GM18520 (cell line): Measurements from ENCODE around the gene KLRC2.
"Not testable (repeated sequence)": the region's sequence is repeated elsewhere in the genome, so short reads cannot be mapped to it uniquely, and the experiment has no call there.

ENCODE experiments used
- ATAC-seq: cut with Tn5 transposase; IDR thresholded peaks from one replicate; pipeline ENCODE4 v1.9.1; 2021; ENCODE audit not compliant: unreplicated experiment

Gene KLRC2

GRCh38 chr12:10435816-10436215 lies at the start of gene KLRC2:
TSS of gene KLRC2 (minus strand) at chr12:10436010. CDS start at chr12:10435986, 24 bp downstream.
- ATAC-seq, result not testable (repeated sequence)

GRCh38 chr12:10481901-10482300 lies 46.1 kb upstream of the KLRC2 start:
- not testable (repeated sequence) for ATAC-seq

DNA sequence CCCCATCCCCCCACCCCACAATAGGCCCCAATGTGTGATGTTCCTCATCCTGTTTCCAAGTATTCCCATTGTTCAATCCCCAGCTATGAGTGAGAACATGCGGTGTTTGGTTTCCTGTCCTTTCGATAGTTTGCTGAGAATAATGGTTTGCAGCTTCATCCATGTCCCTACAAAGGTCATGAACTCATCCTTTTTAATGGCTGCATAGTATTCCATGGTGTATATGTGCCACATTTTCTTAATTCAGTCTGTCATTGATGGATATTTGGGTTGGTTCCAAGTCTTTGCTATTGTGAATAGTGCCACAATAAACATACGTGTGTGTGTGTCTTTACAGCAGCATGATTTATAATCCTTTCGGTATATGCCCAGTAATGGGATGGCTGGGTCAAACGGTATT lies 37.0 kb upstream of the KLRC2 start:
- ATAC-seq, result not testable (repeated sequence)

GRCh38 chr12:10469701-10470100 lies 33.9 kb upstream of the KLRC2 start:
- no peak for ATAC-seq

DNA sequence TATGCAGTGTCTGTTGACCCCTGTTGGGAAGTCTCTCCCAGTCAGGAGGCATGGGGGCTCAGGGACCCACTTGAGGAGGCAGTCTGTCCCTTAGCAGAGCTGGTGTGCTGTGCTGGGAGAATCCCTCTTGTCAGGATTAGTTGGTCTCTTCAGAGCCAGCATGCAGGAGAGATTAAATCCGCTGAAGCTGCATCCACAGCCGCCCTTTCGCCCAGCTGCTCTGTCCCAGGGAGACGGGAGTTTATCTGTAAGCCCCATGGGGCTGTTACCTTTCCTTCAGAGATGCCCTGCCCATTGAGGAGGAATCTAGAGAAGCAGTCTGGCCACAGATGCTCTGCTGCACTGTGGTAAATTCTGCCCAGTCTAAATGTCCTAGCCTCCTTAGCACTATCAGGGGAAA lies 30.5 kb upstream of the KLRC2 start:
- no peak for ATAC-seq

DNA sequence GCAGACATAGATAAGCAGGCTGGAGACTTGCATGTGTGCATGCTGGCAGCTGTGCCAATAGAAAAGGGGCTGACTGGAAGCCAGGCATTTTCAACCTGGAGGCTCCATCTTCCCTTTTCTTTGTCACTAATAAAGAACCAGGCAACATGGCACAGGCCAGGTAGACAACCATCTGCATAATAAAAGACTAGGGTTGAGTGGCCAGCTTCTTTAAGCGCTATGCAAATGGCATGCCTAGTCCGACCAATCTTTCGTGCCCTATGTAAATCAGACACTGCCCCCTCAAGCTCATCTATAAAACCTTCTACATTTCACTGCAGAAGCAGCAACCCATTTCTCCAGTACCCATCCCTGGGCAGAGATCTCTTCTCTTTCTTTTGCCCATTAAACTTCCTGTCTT lies 21.9 kb upstream of the KLRC2 start:
- ATAC-seq, result no peak

DNA sequence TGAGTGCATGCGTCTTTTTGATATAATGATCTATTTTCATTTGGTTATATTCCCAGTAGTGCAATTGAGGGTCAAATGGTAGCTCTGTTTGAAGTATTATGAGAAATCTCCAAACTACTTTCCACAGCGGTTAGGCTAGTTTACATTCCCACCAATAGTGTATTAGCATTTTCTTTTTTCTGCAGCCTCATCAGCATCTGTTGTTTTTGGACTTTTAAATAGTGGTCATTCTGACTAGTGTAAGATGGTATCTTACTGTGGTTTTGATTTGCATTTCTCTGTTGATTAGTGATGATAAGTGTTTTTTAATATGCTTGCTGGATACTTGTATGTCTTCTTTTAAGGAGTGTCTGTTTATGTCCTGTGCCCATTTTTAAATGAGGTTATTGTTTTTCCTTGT lies 21.0 kb upstream of the KLRC2 start:
- no peak for ATAC-seq

- ATAC-seq, result no peak
These were observed 20.0 kb upstream of the KLRC2 start for GRCh38 chr12:10455766-10456165.

DNA sequence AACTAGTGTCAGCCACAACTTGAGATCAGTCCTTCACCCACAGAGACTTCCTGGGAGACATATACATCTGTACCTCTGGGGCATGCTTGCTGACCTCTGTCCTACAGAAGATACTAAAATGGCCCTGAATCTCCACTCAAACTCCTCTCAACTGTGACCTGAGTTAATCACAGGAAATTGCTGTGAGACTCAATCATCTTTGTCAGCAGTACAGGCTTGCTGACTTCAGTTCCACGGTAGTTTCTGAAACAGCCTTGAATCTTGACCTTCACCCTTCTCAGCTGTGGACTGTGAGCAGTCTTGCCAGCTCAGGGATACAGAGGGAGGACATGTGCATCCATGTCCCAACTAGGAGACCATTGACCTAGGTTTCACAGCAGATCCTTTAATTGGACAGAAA lies 18.7 kb upstream of the KLRC2 start:
- no peak for ATAC-seq

DNA sequence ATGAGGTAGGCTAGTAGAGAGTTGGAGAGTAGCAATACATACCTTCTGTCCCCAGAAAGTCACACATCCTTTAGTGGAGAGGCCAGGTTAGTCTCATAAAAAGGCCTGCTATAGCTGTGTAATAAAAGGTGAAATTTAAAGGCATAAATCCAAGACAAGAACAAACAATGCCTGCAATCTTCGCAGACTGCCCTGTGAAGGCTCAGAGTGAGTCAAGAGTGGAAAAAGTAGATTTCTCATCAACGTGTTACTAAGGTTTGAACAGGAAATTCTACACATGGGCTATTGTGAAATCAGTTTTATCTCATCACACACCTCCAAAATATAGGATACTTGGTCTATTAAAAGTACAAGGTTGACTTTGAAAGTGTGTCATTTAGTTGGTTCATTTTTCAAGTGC lies 17.3 kb upstream of the KLRC2 start, which contains the start of gene KLRC1:
TSS of gene KLRC1 (minus strand) at position 222 of the 400 bp plus-strand sequence. CDS start 2,221 bp downstream, outside the sequence.
- ATAC-seq, result no peak

DNA sequence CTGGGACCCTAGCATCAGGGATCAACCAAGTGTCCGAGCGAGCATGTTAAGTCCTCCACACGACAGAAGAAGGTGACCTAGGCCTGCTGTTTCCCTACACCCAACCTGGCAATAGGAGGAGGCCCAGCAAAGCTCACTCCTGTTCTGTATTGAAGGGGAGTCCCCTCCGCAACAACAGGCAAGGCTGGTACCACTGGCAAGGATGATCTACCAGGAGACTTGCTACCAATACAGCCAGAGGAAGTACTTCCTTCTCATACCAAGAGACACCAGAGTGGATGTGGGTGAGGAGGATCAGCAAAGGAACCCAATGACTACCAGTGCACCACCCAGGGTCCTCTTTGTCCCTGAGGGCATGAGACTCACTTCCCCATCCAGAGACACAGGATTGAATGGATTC lies 12.4 kb upstream of the KLRC2 start:
- ATAC-seq, result no peak

GRCh38 chr12:10446052-10446451 lies 10.2 kb upstream of the KLRC2 start:
- ATAC-seq, result not testable (repeated sequence)

GRCh38 chr12:10441144-10441543 lies 5.3 kb upstream of the KLRC2 start:
- not testable (repeated sequence) for ATAC-seq

- not testable (repeated sequence) for ATAC-seq
These were observed 3.9 kb upstream of the KLRC2 start for GRCh38 chr12:10439608-10440274.

DNA sequence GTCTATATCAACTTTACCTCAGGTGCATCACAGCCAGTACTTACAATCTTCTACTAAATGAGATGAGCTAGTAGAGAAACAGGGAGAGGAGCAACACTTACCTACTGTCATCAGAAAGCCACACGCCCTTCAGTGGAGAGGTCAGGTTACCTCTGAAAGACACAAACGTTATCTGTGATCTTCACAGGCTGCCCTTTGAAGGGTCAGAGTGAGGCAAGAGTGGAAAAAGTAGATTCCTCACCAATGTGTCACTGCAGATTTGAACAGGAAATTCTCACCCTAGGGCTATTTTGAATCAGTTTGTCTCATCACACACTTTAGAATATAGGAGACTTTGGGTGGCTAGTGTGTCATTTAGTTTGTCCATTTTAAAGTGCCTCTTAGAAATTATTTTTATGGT lies 1.8 kb upstream of the KLRC2 start:
- ATAC-seq, result not testable (repeated sequence)

DNA sequence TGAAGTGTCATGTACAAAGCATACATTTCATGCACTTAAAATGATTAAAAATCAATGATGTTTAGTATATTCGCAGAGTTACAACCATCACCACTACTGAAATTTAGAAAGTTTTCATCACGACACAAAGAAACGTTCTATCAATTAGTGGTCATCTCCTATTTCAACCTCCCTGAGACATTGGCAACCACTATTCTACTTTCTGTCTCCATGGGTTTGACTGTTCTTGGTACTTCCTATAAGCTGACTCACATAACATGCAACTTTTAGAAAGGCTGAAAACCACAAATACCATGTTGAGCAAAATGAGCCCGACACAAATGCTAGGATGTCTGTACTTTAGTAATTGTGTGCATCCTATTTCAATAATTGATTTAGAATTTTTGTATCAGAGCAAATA lies 5.2 kb downstream of the KLRC2 start:
- not testable (repeated sequence) for ATAC-seq

- ATAC-seq, result not testable (repeated sequence)
These were observed 9.9 kb downstream of the KLRC2 start for GRCh38 chr12:10425938-10426337.

DNA sequence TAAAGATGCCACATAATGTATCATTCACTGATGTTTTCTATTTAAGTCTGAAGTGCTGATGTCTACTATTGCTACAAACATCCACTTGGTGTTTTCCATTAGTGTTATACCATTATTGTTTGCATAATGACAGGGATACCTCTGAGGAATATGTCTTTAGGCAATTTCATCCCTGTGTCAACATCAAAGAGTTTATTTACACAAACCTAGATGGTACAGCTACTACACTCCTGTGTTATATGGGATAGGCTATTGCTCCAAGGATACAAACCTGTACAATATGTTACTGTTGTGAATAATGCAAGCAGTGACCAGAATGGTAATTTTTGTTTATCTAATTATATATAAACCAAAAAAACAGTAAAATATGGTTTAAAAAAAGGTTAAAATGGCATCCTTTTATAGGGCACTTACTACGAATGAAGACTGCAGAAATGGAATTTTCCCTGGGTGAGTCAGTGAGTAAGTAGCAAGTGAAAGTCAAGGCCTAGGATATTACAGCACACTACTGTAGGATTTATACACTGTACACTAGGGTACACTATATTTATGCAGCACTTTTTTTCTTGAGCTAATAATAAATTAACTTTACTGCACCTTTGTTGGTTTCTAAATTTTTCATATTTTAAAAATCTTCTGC lies 11.4 kb downstream of the KLRC2 start:
- not testable (repeated sequence) for ATAC-seq

- ATAC-seq, result not testable (repeated sequence)
These were observed 13.7 kb downstream of the KLRC2 start for GRCh38 chr12:10422159-10422558.

- ATAC-seq, result not testable (repeated sequence)
These were observed 15.5 kb downstream of the KLRC2 start, which contains the start of gene KLRC3 for GRCh38 chr12:10420334-10420733. TSS of gene KLRC3 (minus strand) at chr12:10420595. CDS start at chr12:10420550, 45 bp downstream.

DNA sequence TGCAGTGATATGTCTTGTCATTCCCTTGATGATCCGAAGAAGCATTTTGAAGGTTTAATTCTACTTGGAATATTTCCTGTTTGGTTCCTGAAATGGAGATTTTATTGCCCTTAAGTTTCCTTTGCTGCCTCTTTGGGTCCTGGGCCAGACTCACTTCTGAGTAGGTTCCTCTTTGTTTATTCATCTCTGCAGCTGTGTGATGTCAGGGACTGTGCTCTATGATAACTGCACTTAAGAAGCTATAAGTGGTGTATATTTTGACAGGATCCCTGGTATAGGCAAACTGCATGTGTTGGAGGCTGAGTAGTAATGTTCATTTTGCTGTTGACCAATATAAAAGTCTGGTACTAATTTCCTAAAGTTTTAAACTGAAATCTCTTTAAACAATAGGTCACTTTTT lies 26.4 kb downstream of the KLRC2 start, which contains the start of gene KLRC4:
TSS of gene KLRC4 (minus strand) at position 366 of the 400 bp plus-strand sequence. CDS start at position 184, 182 bp downstream.
- no peak for ATAC-seq

GRCh38 chr12:10408842-10409241 lies 27.0 kb downstream of the KLRC2 start:
- no peak for ATAC-seq
